Measurements from ENCODE around the gene CLBA1. TPM values are rescaled to one million over a fixed set of nuclear protein-coding genes. Genes with fewer than 3 reads are reported as not detected.

The CLBA1 gene
- total RNA-seq, 4 donors from 2014 or later = 16.8 to 31.6 (median 20.9) TPM

- WGBS, 2 donors = 79 to 82% methylated on average over 13 to 16 of the region's 17 CpGs
Observed at GRCh38 chr14:105010891-105011291, 25.3 kb downstream of the CLBA1 start.

GRCh38 chr14:105011312-105011990 is 25.9 kb downstream of the CLBA1 start:
- intact Hi-C loops (cut with DNase I) = no loop called here
- Histone ChIP-seq H3K36me3 (peaks cover 8 to 13% of the 10 kb centered on the region in 2 donors), H3K9me3 (no peaks in the 10 kb centered on the region), H3K27me3 (no peaks in the 10 kb centered on the region), H3K4me3 (replicated peaks in 1 of 3) (no peak overlapping the region), H3K4me1 (peaks cover 17 to 26% of the 10 kb centered on the region in 2 donors), H3K27ac (peak overlapping the region in 1 of 3 donors; percentile 46)
- DNase-seq = no peak
- TF ChIP-seq POLR2A (IDR thresholded peaks at IDR 0.05) (no peak), CTCF (IDR thresholded peaks at IDR 0.05) (no peak)
- WGBS, 2 donors = 78 to 81% methylated on average over 16 to 22 of the region's 29 CpGs

More at GRCh38 chr14:105010891-105011291, 25.3 kb downstream of the CLBA1 start:
- Histone ChIP-seq H3K36me3 (peaks cover 8 to 13% of the 10 kb centered on the region in 2 donors), H3K9me3 (no peaks in the 10 kb centered on the region), H3K4me1 (peaks cover 17 to 26% of the 10 kb centered on the region in 2 donors), H3K4me3 (replicated peaks in 1 of 3) (no peak overlapping the region), H3K27me3 (no peaks in the 10 kb centered on the region), H3K27ac (no peak overlapping the region)
- no peak for DNase-seq
- intact Hi-C loops (cut with DNase I) = no loop called here
- no peak for TF ChIP-seq POLR2A (IDR thresholded peaks at IDR 0.05)
- TF ChIP-seq CTCF (IDR thresholded peaks at IDR 0.05) = no peak

GRCh38 chr14:105012171-105012985 is 26.8 kb downstream of the CLBA1 start:
- 37 to 43% methylated on average over 16 to 22 of the region's 23 CpGs for WGBS, 2 donors

GRCh38 chr14:105013150-105013785 is 27.7 kb downstream of the CLBA1 start:
- Histone ChIP-seq H3K4me3 (replicated peaks in 1 of 3) (no peak overlapping the region), H3K27me3 (no peaks in the 10 kb centered on the region), H3K27ac (peak overlapping the region in 2 of 3 donors; percentile 46 to 62), H3K36me3 (peaks cover 8 to 13% of the 10 kb centered on the region in 2 donors), H3K9me3 (no peaks in the 10 kb centered on the region), H3K4me1 (peaks cover 17 to 26% of the 10 kb centered on the region in 2 donors)
- TF ChIP-seq POLR2A (IDR thresholded peaks at IDR 0.05) (no peak), CTCF (IDR thresholded peaks at IDR 0.05) (peak in 2 of 6 experiments; percentile 26 to 39)
- intact Hi-C loops (cut with DNase I) = no loop called here
- peak; percentile 72 to 79 for DNase-seq
- 29 to 41% methylated on average over 8 of the region's 8 CpGs for WGBS, 2 donors

More at GRCh38 chr14:105012171-105012985, 26.8 kb downstream of the CLBA1 start:
- Histone ChIP-seq H3K27me3 (no peaks in the 10 kb centered on the region), H3K4me1 (peaks cover 17 to 26% of the 10 kb centered on the region in 2 donors), H3K27ac (peak overlapping the region in 2 of 3 donors; percentile 46 to 62), H3K9me3 (no peaks in the 10 kb centered on the region), H3K36me3 (peaks cover 8 to 13% of the 10 kb centered on the region in 2 donors), H3K4me3 (replicated peaks in 1 of 3) (no peak overlapping the region)
- TF ChIP-seq CTCF (IDR thresholded peaks at IDR 0.05) (peak in 4 of 6 experiments; percentile 26 to 54 (median 47)), POLR2A (IDR thresholded peaks at IDR 0.05) (no peak)
- peak; percentile 69 to 73 for DNase-seq
- intact Hi-C loops (cut with DNase I) = no loop called here
